T-helper 17 cell (primary cell): ENCODE results near the gene PDGFB. TPM values are rescaled to one million over a fixed set of nuclear protein-coding genes. Genes with fewer than 3 reads are reported as not detected.

Source experiments
- ATAC-seq: fragments of 150-1000 bp; cut with Tn5 transposase; 2 replicates; pipeline ENCODE4 v1.10.0; 2021; ENCODE audit warnings: mild to moderate bottlenecking, moderate library complexity
- DNase-seq, 3 donors: peaks; one replicate each; pipeline versions ENCODE4 v3.0.0 to v3.0.0-alpha.2; 2020 to 2021
- H3K9me3 ChIP-seq: one replicate; pipeline ENCODE4 v1.7.0; 2013; ENCODE audit warnings: low read length, mild to moderate bottlenecking; ENCODE audit not compliant: control insufficient read depth, poor library complexity, severe bottlenecking
- H3K27ac Mint-ChIP-seq: one replicate; pipeline ENCODE4 v1.8.0; 2022; ENCODE audit warnings: mild to moderate bottlenecking, moderate library complexity, mixed read lengths
- H3K27me3 Mint-ChIP-seq: one replicate; pipeline ENCODE4 v1.8.0; 2022; ENCODE audit warnings: mixed read lengths
- H3K36me3 Mint-ChIP-seq: one replicate; pipeline ENCODE4 v1.8.0; 2022; ENCODE audit warnings: low read depth, mixed read lengths
- H3K4me1 Mint-ChIP-seq: one replicate; pipeline ENCODE4 v1.8.0; 2022; ENCODE audit warnings: mild to moderate bottlenecking, mixed read lengths
- H3K4me3 Mint-ChIP-seq: one replicate; pipeline ENCODE4 v1.8.0; 2022; ENCODE audit warnings: mild to moderate bottlenecking, moderate library complexity, mixed read lengths
- total RNA-seq, 4 donors: library from RNA in 2 of 4; stranded (reverse) in 2 of 4; gene quantifications; one replicate each; pipeline ENCODE4 v1.2.3 and lab custom pipeline; 2022 to 2026

The PDGFB gene
- total RNA-seq, 2 donors from 2014 or later = 2.8 to 4.4 TPM

- no peaks in the 10 kb centered on the region for H3K9me3 ChIP-seq
- no peaks in the 10 kb centered on the region for H3K36me3 Mint-ChIP-seq
- H3K4me1 Mint-ChIP-seq = peaks cover 17% of the 10 kb centered on the region
- peaks cover 28% of the 10 kb centered on the region for H3K27me3 Mint-ChIP-seq
- ATAC-seq = peak; percentile 86
- DNase-seq = peak in 2 of 3 donors; percentile 16 to 32
- H3K4me3 Mint-ChIP-seq = peak overlapping the region; percentile 82
- H3K27ac Mint-ChIP-seq = peak overlapping the region; percentile 81
Measured at GRCh38 chr22:39254789-39255298, 10.1 kb upstream of the PDGFB start.

DNA sequence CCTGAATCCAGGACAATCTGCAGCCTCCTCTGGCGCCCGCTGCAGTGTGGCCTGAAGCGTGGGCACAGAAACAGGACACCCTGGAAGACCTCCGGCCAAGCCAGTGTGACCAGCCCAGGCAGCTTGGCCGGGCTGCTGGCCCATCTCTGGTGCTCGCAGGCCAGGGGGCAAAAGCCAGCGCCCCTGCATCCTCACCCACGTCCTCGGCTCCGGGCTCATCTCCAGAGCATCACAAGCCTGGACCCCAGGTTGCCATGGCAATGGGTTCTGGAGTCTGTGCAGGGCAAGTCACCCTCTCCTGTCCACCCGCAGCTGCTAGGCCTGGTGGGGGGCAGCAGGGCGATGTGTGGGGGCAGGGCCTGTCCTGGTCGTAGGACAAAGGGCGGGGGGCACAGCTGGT lies 9.3 kb upstream of the PDGFB start:
- Mint-ChIP-seq H3K4me3 (no peak overlapping the region), H3K27me3 (peaks cover 28% of the 10 kb centered on the region), H3K4me1 (peaks cover 17% of the 10 kb centered on the region), H3K36me3 (no peaks in the 10 kb centered on the region), H3K27ac (no peak overlapping the region)
- no peaks in the 10 kb centered on the region for H3K9me3 ChIP-seq
- ATAC-seq (no peak), DNase-seq (no peak)

- Mint-ChIP-seq H3K4me3 (no peak overlapping the region), H3K27me3 (peaks cover 28% of the 10 kb centered on the region), H3K36me3 (no peaks in the 10 kb centered on the region), H3K27ac (no peak overlapping the region), H3K4me1 (peaks cover 17% of the 10 kb centered on the region)
- ATAC-seq (peak; percentile 55), DNase-seq (no peak)
- H3K9me3 ChIP-seq = no peaks in the 10 kb centered on the region
Measured at GRCh38 chr22:39253435-39254070, 8.8 kb upstream of the PDGFB start.

GRCh38 chr22:39252461-39253434 lies 8.0 kb upstream of the PDGFB start:
- peaks cover 28% of the 10 kb centered on the region for H3K27me3 Mint-ChIP-seq
- ATAC-seq (no peak), DNase-seq (no peak)
- no peaks in the 10 kb centered on the region for H3K36me3 Mint-ChIP-seq
- no peak overlapping the region for H3K4me3 Mint-ChIP-seq
- H3K4me1 Mint-ChIP-seq = peaks cover 17% of the 10 kb centered on the region
- H3K9me3 ChIP-seq = no peaks in the 10 kb centered on the region
- H3K27ac Mint-ChIP-seq = peak overlapping the region; percentile 90

DNA sequence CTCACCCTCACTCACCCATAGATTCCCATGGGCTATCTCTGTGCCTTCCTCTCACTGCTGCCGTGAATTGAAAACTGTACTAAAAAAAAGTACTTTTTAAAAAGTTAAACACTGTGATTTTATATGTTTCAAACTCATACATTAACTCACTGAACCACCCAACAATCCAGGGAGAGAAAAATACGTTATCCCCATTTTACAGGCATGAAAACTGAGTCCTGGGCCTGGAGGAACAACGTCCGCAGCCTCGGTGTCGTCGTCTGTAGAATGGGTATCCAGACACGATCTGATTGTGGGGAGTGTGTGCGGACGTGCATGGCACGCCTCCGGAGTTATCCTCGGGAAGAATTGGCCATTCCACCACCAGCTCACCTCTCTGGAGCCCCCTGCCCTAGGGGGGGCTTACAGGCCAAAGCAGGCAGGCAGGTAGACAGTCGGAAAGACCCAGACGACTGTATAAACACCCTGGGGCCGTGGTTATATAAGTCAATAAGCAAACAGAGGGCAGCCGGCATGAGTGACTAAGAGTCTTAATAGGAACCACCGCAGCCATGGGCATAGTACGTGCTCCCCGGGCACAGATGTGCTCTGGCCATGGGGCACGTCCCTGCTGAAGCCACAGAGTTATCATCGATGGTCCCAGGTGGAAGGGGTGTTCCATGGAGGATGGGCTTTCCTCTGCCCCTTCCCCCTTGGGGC lies 7.1 kb upstream of the PDGFB start:
- no peaks in the 10 kb centered on the region for H3K36me3 Mint-ChIP-seq
- no peak for DNase-seq
- peaks cover 28% of the 10 kb centered on the region for H3K27me3 Mint-ChIP-seq
- H3K4me1 Mint-ChIP-seq = peaks cover 17% of the 10 kb centered on the region
- H3K9me3 ChIP-seq = no peaks in the 10 kb centered on the region
- peak overlapping the region; percentile 90 for H3K27ac Mint-ChIP-seq
- ATAC-seq = no peak
- no peak overlapping the region for H3K4me3 Mint-ChIP-seq

- Mint-ChIP-seq H3K4me3 (no peak overlapping the region), H3K4me1 (peaks cover 21% of the 10 kb centered on the region), H3K36me3 (no peaks in the 10 kb centered on the region), H3K27ac (no peak overlapping the region), H3K27me3 (peaks cover 31% of the 10 kb centered on the region)
- H3K9me3 ChIP-seq = no peaks in the 10 kb centered on the region
- ATAC-seq (no peak), DNase-seq (no peak)
Measured at GRCh38 chr22:39250838-39251237, 6.1 kb upstream of the PDGFB start.

GRCh38 chr22:39250131-39250530 lies 5.3 kb upstream of the PDGFB start:
- no peak for ATAC-seq
- H3K27me3 Mint-ChIP-seq = peaks cover 30% of the 10 kb centered on the region
- peak overlapping the region; percentile 4 for H3K27ac Mint-ChIP-seq

DNA sequence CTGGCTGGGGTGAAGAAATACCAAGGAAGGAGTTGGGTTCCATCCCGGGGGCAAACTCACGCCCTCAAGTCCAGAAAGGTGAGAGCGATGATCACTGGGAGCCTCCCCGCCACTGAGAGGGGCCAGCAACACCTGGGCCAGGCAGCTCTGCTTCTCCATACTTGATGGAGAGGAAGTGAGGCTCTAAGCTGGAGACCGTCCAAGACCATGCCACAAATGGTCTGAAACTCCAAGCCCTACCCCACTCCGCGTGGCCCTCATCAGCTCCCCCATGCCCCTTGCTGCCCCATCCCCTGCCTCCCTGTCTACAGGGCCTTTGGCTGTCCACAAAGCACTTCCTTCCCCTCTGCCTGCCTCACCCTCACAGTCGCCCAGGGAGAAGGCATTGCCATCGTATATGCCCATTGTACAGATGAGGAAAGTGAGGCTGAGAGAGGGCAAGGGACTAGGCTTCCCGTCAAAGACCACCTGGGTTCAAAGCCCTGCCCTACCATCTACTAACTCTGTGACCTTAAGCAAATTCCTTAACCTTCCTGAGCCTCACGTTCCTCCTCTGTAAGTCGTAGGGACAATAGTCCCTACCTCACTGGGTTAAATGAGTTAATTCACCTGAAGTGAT lies 4.4 kb upstream of the PDGFB start:
- H3K4me3 Mint-ChIP-seq = no peak overlapping the region
- no peaks in the 10 kb centered on the region for H3K36me3 Mint-ChIP-seq
- DNase-seq (no peak), ATAC-seq (no peak)
- H3K27ac Mint-ChIP-seq = peak overlapping the region; percentile 4
- H3K27me3 Mint-ChIP-seq = peaks cover 28% of the 10 kb centered on the region
- peaks cover 16% of the 10 kb centered on the region for H3K4me1 Mint-ChIP-seq
- no peaks in the 10 kb centered on the region for H3K9me3 ChIP-seq

More at GRCh38 chr22:39250131-39250530, 5.3 kb upstream of the PDGFB start:
- DNase-seq = no peak
- no peaks in the 10 kb centered on the region for H3K9me3 ChIP-seq
- Mint-ChIP-seq H3K4me3 (no peak overlapping the region), H3K36me3 (no peaks in the 10 kb centered on the region), H3K4me1 (peaks cover 20% of the 10 kb centered on the region)

DNA sequence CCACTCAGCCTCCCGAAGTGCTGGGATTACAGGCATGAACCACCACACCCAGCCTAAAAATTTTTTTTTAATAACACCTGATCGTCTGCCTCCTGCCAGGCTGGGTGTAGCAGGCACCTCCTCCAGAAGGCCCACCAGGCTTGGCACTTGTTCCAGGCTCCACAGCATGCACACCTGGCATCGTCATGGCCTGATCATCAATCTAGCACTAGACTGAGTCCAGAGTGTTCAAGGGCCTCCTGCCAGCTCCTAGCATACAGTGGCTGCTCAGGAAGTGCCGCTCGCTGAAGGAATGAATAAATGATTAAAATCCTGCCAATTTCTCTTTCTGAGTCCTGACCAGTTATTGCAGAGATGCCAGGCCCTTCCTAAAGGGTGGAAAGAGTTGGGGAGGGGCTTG lies 3.5 kb upstream of the PDGFB start:
- ATAC-seq = no peak
- peaks cover 28% of the 10 kb centered on the region for H3K27me3 Mint-ChIP-seq

GRCh38 chr22:39247361-39247760 lies 2.6 kb upstream of the PDGFB start:
- H3K27me3 Mint-ChIP-seq = peaks cover 23% of the 10 kb centered on the region
- no peaks in the 10 kb centered on the region for H3K36me3 Mint-ChIP-seq
- no peak for DNase-seq
- no peak for ATAC-seq
- no peak overlapping the region for H3K4me3 Mint-ChIP-seq
- no peak overlapping the region for H3K27ac Mint-ChIP-seq
- peaks cover 16% of the 10 kb centered on the region for H3K4me1 Mint-ChIP-seq
- no peaks in the 10 kb centered on the region for H3K9me3 ChIP-seq

More for the DNA sequence above, 3.5 kb upstream of the PDGFB start:
- Mint-ChIP-seq H3K36me3 (no peaks in the 10 kb centered on the region), H3K4me3 (no peak overlapping the region), H3K27ac (peak overlapping the region; percentile 37), H3K4me1 (peaks cover 17% of the 10 kb centered on the region)
- no peak for DNase-seq
- no peaks in the 10 kb centered on the region for H3K9me3 ChIP-seq

- Mint-ChIP-seq H3K27ac (no peak overlapping the region), H3K4me3 (no peak overlapping the region), H3K36me3 (no peaks in the 10 kb centered on the region), H3K27me3 (peaks cover 18% of the 10 kb centered on the region), H3K4me1 (peaks cover 15% of the 10 kb centered on the region)
- ATAC-seq (no peak), DNase-seq (no peak)
- H3K9me3 ChIP-seq = no peaks in the 10 kb centered on the region
Measured at GRCh38 chr22:39246690-39247332, 2.0 kb upstream of the PDGFB start.

- H3K9me3 ChIP-seq = no peaks in the 10 kb centered on the region
- DNase-seq (no peak), ATAC-seq (no peak)
- H3K4me3 Mint-ChIP-seq = peak overlapping the region; percentile 71
- H3K4me1 Mint-ChIP-seq = peaks cover 21% of the 10 kb centered on the region
- H3K36me3 Mint-ChIP-seq = no peaks in the 10 kb centered on the region
- peaks cover 13% of the 10 kb centered on the region for H3K27me3 Mint-ChIP-seq
- H3K27ac Mint-ChIP-seq = peak overlapping the region; percentile 32
Measured at GRCh38 chr22:39246217-39246616, 1.4 kb upstream of the PDGFB start.
